HG03460 (cell line): Measurements from ENCODE around the gene FBXO41.

Source experiments
- ATAC-seq: cut with Tn5 transposase; IDR thresholded peaks from one replicate; pipeline ENCODE4 v1.9.1; 2021; ENCODE audit not compliant: unreplicated experiment

FBXO41 gene

GRCh38 chr2:73249636-73250035 is 34.6 kb downstream of the FBXO41 start:
- ATAC-seq, result no peak

- ATAC-seq, result no peak
These were observed 37.4 kb downstream of the FBXO41 start for GRCh38 chr2:73246850-73247249.

- no peak for ATAC-seq
These were observed 39.7 kb downstream of the FBXO41 start for GRCh38 chr2:73244580-73244979.

GRCh38 chr2:73243884-73244570 is 40.3 kb downstream of the FBXO41 start:
- no peak for ATAC-seq

- no peak for ATAC-seq
These were observed 44.5 kb downstream of the FBXO41 start for GRCh38 chr2:73239776-73240175.

GRCh38 chr2:73238976-73239375 is 45.3 kb downstream of the FBXO41 start:
- ATAC-seq, result no peak

- ATAC-seq, result no peak
These were observed 46.1 kb downstream of the FBXO41 start for GRCh38 chr2:73238149-73238548.

- ATAC-seq, result no peak
These were observed 47.1 kb downstream of the FBXO41 start for GRCh38 chr2:73237168-73237567.

- ATAC-seq, result no peak
These were observed 48.8 kb downstream of the FBXO41 start for GRCh38 chr2:73235315-73236028.

- peak; percentile 63 for ATAC-seq
These were observed 50.1 kb downstream of the FBXO41 start, which contains the start of gene CCT7 for GRCh38 chr2:73233932-73234832. Gene CCT7, plus strand, starts transcription at chr2:73234308. Its CDS starts 71 bp downstream, at chr2:73234379.

GRCh38 chr2:73233154-73233931 is 50.9 kb downstream of the FBXO41 start, which contains the start of gene PRADC1:
Gene PRADC1, minus strand, starts transcription at chr2:73233239. Its CDS starts 79 bp downstream, at chr2:73233160.
- peak; percentile 87 for ATAC-seq

- ATAC-seq, result no peak
These were observed 51.7 kb downstream of the FBXO41 start for GRCh38 chr2:73232403-73233153.

GRCh38 chr2:73228631-73229030 is 55.6 kb downstream of the FBXO41 start:
- ATAC-seq, result no peak

- ATAC-seq, result no peak
These were observed 57.2 kb downstream of the FBXO41 start for GRCh38 chr2:73227086-73227485.

GRCh38 chr2:73225513-73226360 is 58.5 kb downstream of the FBXO41 start:
- no peak for ATAC-seq

GRCh38 chr2:73223821-73224220 is 60.5 kb downstream of the FBXO41 start:
- no peak for ATAC-seq

GRCh38 chr2:73218298-73218697 is 66.0 kb downstream of the FBXO41 start:
- ATAC-seq, result no peak

GRCh38 chr2:73217826-73218225 is 66.5 kb downstream of the FBXO41 start:
- no peak for ATAC-seq

- ATAC-seq, result no peak
These were observed 67.1 kb downstream of the FBXO41 start for GRCh38 chr2:73217160-73217559.
